ENCODE results near the gene MAPK8IP3.

Gene MAPK8IP3

DNA sequence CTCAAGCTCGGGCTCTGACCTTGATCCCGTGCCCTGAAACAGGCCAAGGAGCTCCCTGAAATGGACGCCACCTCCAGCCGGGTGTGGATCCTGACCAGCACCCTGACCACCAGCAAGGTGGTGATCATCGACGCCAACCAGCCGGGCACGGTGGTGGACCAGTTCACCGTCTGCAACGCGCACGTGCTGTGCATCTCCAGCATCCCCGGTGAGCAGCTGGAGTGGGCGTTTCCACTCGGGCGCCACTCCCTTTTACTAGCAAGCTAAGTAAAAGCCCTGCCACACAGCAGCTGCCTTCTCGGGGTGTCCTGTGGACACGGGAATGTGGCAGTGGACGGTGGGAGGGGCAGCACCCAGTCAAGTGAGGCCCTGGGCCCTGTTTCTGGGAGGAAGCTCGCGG is 59.0 kb downstream of the MAPK8IP3 start:
- no peak for DNase-seq

DNA sequence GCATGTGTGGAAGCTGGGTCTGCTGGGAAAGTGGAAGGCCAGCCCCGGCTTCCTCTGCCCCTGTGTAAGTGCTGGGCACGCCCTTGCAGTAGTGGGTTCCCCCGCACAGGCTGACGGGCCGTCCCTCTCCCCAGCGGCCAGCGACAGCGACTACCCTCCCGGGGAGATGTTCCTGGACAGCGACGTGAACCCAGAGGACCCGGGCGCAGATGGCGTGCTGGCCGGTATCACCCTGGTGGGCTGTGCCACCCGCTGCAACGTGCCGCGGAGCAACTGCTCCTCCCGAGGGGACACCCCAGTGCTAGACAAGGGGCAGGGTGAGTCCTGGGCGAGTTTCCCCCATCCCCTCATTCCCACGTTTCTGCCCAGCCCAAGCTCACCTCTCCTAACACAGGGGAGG is 59.8 kb downstream of the MAPK8IP3 start:
- DNase-seq = no peak

DNA sequence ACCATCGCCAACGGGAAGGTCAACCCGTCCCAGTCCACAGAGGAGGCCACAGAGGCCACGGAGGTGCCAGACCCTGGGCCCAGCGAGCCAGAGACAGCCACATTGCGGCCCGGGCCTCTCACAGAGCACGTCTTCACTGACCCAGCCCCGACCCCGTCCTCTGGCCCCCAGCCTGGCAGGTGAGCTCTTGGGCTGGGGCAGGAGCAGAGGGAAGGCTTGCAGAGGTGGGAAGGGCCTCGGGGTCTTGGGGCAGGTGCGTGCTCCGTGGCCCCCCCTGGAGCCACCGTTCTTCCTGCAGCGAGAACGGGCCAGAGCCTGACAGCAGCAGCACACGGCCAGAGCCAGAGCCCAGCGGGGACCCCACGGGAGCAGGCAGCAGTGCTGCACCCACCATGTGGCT is 60.2 kb downstream of the MAPK8IP3 start:
- no peak for DNase-seq

DNA sequence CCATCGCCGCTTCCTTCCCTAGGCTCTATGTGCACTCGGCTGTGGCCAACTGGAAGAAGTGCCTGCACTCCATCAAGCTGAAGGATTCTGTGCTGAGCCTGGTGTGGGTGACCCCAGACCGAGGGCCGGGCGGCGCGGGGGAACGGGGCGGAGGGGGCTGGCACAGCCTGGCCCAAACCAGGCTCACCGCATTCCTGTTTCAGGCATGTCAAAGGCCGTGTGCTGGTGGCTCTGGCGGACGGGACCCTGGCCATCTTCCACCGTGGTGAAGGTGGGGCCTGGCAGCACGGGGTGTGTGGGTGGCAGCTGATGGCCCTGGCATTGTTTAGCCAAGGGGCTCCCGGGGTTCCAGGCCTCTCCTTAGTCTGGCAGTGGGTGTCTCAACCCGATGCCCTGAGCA is 60.7 kb downstream of the MAPK8IP3 start:
- no peak for DNase-seq

DNA sequence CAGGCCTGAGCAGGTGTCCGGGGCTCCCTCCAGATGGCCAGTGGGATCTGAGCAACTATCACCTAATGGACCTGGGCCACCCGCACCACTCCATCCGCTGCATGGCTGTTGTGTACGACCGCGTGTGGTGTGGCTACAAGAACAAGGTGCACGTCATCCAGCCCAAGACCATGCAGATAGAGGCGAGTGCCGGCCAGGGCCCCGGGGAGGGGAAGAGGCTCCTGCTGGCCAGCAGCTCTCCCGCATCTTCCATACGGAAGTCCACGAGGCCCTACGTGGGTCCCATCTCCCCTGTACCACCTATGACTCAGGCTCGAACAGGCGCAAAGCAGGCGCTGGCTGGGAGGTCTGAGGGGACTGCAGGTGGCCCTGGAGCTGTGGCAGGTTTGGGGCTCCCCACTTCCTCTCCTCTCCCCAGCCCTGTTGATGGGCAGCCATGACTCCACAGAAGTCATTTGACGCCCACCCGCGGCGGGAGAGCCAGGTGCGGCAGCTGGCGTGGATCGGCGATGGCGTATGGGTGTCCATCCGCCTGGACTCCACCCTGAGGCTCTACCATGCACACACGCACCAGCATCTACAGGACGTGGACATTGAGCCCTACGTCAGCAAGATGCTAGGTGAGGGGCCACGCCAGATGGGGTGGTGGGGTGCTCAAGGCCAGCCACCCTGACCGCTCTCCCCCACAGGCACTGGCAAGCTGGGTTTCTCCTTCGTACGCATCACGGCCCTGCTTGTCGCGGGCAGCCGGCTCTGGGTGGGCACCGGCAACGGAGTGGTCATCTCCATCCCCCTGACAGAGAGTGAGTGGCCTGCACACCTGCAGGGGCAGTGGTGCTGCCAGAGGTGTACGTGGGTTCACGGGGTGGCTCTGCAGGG is 61.4 kb downstream of the MAPK8IP3 start:
- DNase-seq = no peak

DNA sequence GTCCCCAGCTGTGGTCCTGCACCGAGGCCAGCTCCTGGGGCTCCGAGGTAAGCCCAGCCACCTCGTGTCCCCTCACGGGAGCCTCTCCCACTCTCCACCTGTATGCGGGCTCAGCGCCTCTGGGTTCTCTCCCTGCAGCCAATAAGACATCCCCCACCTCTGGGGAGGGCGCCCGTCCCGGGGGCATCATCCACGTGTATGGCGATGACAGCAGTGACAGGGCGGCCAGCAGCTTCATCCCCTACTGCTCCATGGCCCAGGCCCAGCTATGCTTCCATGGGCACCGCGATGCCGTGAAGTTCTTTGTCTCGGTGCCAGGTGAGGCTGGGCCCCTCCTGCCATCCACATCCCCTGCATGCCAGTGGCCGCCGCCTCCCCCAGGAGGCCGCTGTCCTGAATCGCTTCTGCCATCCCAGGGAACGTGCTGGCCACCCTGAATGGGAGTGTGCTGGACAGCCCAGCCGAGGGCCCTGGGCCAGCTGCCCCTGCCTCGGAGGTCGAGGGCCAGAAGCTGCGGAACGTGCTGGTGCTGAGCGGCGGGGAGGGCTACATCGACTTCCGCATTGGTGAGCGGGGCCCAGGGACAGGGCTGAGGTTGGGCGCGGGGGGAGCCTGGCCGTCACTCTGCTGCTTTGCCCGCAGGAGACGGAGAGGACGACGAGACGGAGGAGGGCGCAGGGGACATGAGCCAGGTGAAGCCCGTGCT is 62.2 kb downstream of the MAPK8IP3 start:
- DNase-seq = no peak

DNA sequence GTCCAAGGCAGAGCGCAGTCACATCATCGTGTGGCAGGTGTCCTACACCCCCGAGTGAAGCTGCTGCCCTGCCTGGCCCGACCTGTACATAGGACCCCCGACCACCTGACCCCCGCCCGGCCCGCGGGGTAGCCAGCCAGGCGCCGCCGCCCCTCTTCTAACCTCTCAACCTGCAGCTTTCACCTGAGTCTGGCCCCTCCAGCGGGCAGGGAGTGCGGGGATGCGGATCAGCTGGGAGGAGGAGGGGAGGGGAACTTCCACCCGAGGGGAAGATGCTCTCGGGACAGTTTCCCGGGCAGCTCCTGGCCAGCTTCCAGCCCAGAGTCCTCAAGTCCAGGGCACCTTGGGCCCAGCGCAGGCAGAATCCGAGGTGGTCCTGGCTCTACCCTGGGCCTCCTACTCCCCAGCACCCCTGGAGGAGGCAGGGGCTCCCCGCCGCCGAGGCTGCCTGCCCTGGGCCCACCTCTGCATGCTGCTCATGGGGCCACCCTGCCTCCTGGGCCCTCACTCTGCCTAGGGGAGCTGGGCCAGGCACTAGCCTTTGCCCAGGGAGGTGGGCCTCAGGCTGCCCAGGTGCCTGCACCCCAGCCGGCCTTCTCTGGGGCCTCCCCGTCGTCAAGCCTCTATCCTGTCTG is 62.9 kb downstream of the MAPK8IP3 start:
- DNase-seq = no peak

DNA sequence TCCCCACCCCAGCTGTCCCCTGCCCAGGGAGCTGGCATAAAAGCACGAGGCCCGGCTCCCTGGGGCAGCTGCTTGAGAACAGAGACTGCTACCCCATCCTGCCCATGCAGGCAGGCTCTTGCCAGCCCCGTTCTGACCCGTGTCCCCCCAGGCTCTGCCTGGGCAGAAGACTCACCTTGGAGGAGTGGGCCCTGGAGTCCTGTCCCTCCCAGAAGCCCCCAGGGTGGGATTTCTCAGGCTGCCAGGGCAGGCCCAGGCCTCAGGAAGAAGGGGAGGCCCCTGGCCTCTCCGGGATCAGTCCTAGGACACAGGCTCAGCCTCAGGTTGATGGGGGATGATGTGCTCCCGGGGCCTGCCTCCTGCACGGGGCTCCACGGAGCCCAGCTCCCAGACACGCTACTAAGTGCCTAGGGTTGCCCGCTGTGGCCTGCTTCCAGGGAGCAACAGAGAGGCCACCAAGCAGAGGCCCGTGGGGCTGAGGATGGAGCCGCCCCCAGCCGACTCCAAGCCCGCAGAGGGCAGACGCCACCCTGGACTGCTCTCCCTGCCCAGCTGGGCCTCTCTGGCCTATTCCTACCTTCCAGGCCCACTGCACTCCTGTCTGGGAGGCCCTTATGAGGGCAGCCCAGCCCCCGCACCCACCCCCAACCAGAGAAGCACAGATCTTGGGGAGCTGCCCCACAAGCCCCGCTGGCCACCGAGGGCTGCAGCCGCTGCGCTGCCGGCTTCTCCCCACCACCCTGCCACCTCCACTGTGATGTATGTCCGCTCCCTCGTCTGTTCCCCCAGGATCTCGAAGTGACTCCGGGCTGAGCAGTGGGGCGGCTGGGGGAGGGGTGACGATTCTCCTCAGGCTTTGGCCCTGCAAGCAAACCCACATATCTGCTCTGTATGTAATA is 63.7 kb downstream of the MAPK8IP3 start:
- DNase-seq = no peak

DNA sequence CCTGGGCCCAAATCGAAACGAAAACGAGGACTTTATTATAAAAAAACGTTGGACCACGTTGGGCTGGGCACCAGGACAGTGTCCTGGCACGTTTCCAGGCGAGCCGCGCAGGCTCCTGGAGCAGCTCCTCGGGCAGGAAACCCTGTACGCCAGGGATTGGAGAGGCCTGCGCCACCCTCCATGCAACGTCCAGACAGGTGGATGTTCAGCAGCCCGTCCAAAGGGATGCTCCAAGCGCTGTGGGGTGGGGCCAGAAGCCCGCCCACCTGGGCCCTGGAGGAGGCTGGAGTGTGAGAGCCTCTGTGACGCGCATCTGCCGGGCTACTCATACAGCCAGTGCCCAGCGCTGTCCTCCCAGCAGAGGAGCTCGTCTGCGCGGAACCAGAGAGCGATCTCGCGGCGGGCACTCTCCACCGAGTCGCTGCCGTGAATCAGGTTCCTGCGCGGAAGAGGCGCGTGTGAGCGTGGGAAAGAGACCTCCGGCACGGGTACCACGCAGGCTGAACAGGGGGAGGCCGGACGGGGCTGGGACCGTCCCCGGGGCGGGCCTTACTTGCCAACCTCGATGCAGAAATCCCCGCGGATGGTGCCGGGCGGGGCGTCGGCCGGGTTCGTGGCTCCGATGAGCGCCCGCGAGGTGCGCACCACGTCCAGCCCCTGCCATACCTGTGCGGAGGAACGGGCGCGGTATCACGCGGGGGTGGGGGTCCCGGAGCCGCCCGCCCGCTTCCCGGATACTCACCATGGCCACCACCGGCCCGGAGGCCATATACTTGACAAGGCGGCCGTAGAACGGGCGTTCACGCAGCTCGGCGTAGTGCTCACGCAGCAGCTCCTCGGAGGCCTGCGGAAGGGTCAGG is 64.6 kb downstream of the MAPK8IP3 start:
- peak; percentile 30 for DNase-seq

DNA sequence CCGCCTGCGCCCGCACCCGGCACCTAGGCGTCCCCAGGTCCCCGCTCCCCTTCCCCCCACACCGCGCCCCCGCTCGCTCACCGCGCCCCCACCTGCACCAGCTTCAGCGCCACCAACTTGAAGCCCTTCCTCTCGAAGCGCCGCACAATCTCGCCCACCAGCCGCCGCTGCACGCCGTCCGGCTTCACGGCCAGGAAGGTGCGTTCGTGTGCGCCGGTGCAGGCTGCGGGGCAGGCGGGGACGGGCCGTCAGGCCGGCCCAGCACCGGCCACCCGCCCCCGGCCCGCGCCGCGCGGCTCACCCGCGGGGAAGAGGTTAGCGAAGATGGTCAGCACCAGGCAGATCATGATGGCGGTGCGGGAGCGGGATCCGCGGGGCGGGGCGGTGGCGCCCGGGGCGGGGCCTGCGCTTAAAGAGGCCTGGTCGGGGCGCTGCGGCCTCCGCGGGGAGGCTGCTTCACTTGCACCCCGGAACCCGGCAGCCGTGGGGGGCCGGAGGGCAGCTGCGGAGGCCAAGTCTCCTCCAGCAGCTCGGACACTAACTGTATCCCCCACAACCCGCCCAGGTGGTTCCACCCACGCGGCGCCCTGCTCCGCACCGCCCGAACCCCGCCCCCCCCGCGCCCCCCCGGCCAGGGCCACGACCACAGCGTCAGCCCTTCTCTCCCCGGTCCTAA is 65.3 kb downstream of the MAPK8IP3 start, which contains the start of gene NME3:
NME3 (minus strand) TSS at position 356 of the 676 bp plus-strand sequence; CDS start at position 347, 9 bp downstream.
- DNase-seq = peak; percentile 69

DNA sequence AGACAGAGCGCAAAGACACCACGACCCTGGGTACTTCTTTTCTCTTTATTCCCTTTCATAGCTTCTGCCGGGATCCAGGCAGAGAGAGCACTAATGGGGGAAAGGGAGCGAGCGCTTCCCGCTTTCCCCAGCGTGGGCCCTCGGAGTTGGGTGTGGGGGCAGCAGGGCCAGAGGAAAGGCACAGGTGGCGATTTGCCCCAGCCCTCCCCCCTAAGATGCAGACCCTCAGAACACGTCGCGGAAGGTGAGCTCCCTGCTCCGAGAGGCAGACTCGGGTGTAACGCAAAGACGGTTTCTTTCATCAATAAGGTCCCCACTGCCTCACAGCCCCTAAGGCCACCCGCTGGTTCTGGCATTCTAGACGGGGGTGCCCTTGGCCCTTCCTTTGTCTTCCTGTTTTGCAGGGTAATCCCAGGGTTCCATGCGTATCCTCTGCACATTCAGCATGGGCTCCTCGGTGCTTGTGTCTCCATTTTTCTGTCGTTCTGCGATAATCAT is 65.9 kb downstream of the MAPK8IP3 start:
- no peak for DNase-seq

DNA sequence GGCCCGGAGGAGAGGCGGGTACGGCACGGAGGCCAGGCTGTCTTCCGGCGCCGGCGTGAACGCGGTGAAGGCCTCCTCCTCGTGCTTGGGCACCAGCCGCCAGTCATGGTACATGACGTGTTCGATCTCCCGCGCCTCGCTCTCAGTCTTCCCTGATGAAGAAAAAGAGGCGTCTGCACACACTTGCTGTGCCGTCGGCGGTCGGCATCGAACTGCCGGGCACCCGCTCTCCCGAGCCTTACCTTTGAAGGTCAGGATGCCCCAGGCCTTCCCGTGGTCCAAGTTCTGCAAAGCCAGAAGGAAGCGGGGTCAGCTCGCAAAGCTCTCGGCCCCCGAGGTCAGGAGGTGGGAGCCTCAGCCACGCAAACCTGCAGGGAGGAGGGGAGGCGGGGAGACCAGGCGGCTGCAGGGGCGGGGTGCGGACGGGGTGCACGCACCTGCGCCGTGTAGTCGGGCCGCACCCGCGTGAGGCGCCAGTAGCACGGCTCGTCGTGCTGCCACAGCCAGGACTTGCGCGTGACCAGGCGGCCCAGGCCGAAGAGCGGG is 66.4 kb downstream of the MAPK8IP3 start, which contains the start of gene EME2:
EME2 (plus strand) TSS at position 449 of the 546 bp plus-strand sequence. CDS start 418 bp downstream, outside the sequence.
- DNase-seq = peak; percentile 64

DNA sequence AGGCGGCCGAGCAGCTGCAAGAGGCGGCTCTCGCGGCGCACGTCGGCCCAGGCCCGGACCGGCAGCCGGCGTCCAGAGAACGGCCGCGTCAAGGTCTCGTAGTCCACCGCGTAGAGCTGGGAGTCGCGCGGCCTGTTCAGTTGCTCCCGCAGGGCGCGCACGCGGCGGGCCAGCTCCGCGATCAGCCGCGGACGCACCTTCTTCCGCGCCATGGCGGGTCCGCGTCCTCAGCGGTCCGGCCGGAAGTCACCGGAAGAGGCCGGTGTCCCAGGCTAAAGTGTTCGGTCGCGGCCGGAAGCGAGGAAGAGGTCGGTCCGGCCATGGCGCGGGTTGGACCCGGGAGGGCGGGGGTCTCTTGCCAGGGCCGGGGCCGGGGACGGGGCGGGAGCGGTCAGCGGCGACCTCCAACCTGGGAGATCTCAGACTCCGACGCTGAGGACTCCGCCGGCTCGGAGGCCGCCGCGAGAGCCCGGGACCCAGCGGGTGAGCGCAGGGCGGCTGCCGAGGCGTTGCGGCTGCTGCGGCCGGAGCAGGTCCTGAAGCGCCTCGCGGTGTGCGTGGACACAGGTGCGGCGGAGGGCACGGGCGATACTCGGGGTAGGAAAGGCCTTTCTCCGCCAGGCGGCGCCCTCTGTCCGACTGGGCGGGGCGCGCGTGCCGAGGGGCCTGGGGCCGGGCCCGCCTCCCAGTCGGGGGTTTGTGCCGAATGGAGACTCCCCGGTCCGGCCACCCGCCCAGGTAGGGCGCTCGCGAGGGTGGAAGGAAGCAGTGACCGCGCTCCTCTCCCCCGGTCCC is 67.1 kb downstream of the MAPK8IP3 start, which contains the start of gene MRPS34:
MRPS34 (minus strand) TSS at position 227 of the 795 bp plus-strand sequence; CDS start at position 212, 15 bp downstream.
- peak; percentile 85 for DNase-seq

DNA sequence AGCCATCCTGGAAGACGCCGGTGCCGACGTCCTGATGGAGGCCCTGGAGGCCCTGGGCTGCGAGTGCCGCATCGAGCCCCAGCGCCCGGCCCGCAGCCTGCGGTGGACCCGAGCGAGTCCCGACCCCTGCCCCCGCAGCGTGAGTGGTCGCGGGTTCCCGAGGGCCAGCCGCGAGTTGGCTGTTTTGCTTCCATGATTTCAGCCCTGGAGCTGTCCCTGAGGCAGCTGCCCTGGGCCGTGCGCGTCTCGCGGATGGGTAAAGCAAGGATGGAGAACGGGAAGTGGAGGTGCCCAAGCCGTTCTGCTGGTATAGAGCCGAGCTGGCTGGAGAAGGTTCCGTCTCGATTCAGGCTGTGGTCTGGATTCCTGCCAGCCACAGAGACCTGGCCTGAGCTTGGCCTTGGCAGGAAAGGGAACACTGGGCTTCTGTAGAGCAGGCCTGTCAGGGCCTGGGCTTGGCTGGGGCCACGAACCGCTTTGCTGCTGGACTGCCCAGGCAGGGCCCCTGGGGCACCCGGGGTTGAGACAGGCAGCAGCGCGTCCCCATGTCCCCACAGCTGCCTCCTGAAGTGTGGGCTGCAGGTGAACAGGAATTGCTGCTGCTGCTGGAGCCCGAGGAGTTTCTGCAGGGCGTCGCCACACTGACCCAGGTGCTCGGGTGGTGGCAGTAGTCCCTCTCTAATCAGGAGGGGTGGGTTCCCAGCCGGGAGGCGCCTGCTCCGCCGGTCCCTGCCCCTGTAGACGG is 67.9 kb downstream of the MAPK8IP3 start:
- peak; percentile 60 for DNase-seq

DNA sequence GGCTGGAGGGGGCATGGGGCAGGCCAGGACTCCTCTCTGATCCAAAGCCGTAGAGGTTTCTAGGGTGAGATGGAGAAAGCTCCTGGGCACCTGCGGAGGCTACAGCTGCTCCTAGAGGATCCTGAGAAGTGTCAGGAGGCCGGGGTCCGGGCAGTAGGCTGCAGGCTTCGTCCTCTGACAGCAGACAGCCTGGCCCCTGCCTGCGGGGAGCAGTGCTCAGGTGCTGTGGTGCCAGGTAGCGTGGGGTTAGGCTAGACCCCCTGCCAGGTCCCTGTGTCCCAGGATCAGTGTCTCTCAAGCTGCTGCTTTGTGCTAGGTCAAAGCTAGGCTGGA is 68.4 kb downstream of the MAPK8IP3 start:
- DNase-seq = no peak

DNA sequence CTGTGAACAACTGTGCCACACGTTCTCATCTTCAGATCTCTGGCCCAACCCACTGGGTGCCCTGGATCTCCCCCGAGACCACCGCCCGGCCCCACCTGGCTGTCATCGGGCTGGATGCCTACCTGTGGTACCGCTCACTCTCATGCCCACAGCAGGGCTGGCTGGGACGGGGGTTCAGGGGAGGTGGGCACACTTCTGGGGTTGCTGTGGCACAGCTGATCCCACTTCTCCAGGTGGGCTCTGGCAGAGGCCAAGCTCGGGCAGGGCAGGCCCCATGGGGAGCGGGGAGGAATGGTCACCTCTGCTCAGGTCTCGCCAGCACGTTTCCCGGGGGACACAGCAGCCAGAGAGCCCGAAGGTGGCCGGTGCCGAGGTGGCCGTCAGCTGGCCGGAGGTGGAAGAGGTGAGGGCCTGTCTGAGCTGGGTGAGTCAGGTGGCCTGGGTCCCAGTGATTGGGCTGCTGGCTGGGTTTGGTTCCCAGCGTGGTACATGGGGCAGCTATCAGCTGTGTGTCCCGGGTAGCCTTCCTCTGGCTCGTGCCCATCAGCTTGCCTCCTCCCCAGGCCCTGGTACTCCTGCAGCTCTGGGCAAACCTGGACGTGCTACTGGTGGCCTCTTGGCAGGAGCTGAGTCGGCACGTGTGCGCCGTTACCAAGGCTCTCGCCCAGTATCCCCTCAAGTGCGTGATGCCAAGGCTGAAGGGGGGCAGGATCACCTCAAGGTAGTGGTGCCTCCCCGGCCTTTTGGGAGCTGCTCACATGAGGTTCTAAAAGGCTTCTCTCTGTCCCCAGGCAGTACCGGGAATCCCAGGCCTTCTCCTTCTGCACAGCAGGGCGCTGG is 69.2 kb downstream of the MAPK8IP3 start:
- no peak for DNase-seq

DNA sequence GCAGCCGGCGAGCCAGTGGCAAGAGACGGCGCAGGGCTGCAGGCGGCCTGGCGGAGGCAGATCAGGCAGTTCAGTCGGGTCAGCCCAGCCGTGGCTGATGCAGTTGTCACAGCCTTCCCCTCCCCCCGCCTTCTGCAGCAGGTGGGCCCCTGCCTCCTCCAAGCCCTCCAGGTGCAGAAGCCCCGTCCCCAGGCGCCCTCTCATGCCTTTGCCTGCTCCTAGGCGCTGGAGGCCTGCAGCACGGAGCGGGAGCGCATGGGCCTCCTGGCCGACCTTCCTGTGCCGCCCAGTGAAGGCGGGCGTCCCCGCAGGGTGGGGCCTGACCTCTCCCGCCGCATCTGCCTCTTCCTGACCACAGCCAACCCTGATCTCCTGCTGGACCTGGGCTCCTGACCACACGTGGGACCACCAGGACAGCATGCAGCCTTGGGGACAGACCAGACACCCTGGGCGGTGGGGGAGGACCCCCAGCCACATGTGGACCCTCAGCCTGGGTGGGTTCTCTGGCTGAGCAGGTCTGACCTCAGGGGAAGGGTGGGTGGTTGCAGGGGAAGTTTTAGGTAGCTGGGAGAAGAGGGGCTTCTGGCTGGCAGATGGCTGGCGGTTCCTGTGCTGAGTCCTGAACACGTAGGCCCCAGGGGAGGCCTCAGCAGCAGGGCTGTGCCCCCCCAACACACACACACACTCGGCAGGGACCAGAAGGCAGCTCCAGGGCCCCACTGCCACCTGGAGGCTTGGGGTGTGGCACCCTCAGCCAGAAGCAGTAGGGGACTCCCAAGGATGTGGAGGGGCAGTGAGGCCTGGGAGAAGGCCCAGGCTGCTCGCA is 70.1 kb downstream of the MAPK8IP3 start:
- no peak for DNase-seq
